Karpas-422 (cell line): ENCODE data around the gene NKTR. TPM values are rescaled to one million over a fixed set of nuclear protein-coding genes. Genes with fewer than 3 reads are reported as not detected.
"Not testable (repeated sequence)": the region's sequence is repeated elsewhere in the genome, so short reads cannot be mapped to it uniquely, and the experiment has no call there.

ENCODE experiments used
- DNase-seq: peaks from one replicate; pipeline ENCODE4 v3.0.0-alpha.2; 2015
- H2AFZ ChIP-seq: fragments of 200-600 bp; sonication (generic); 2 replicates; pipeline ENCODE4 v1.6.1; 2014; ENCODE audit warnings: antibody characterized with exemption, low read length, mixed read lengths
- H3K27ac ChIP-seq: fragments of 200-600 bp; sonication (generic); 2 replicates; pipeline ENCODE4 v1.5.1; 2014; ENCODE audit warnings: mild to moderate bottlenecking, low read length, moderate library complexity
- H3K27me3 ChIP-seq: fragments of 200-600 bp; sonication (generic); 2 replicates; pipeline ENCODE4 v1.6.1; 2014; ENCODE audit warnings: low read length, mixed read lengths
- H3K36me3 ChIP-seq: fragments of 200-600 bp; sonication (generic); 2 replicates; pipeline ENCODE4 v1.6.1; 2014; ENCODE audit warnings: low read length, mixed read lengths; ENCODE audit not compliant: insufficient read depth
- H3K4me1 ChIP-seq: fragments of 200-600 bp; sonication (generic); 2 replicates; pipeline ENCODE4 v1.6.1; 2014; ENCODE audit warnings: mild to moderate bottlenecking, low read length, mixed read lengths
- H3K4me2 ChIP-seq: fragments of 200-600 bp; sonication (generic); 2 replicates; pipeline ENCODE4 v1.6.1; 2014; ENCODE audit warnings: low read length, low read depth, mild to moderate bottlenecking; ENCODE audit not compliant: poor library complexity, severe bottlenecking
- H3K4me3 ChIP-seq: fragments of 200-600 bp; sonication (generic); 2 replicates; pipeline ENCODE4 v1.5.1; 2014; ENCODE audit warnings: mild to moderate bottlenecking, antibody characterized with exemption, low read length, mixed read lengths
- H3K79me2 ChIP-seq: fragments of 200-600 bp; sonication (generic); 2 replicates; pipeline ENCODE4 v1.6.1; 2014; ENCODE audit warnings: mild to moderate bottlenecking, low read length, mixed read lengths
- H3K9ac ChIP-seq: fragments of 200-600 bp; sonication (generic); 2 replicates; pipeline ENCODE4 v1.6.0; 2014; ENCODE audit warnings: low read length
- H3K9me2 ChIP-seq: fragments of 200-600 bp; sonication (generic), shearing (Covaris generic); replicated peaks from 2 replicates; pipeline ENCODE4 v1.6.0; 2014; ENCODE audit warnings: mild to moderate bottlenecking, low read length, moderate library complexity; ENCODE audit not compliant: insufficient read depth
- H3K9me3 ChIP-seq: fragments of 300-700, 200-600 bp; sonication (generic); 2 replicates; pipeline ENCODE4 v1.6.1; 2014; ENCODE audit warnings: low read length, mixed read lengths
- H4K20me1 ChIP-seq: fragments of 200-600 bp; sonication (generic); 2 replicates; pipeline ENCODE4 v1.6.1; 2014; ENCODE audit warnings: mild to moderate bottlenecking, antibody characterized with exemption, low read length, low read depth; ENCODE audit not compliant: insufficient read depth
- total RNA-seq: library from RNA; depleted of rRNA; stranded (reverse); fragments of >200 nt; shearing (Covaris generic); gene quantifications from 2 replicates; pipeline ENCODE4 v1.2.3, GENCODE V29; 2014; ENCODE audit warnings: low replicate concordance

Gene NKTR
- total RNA-seq, 1 experiment from 2014 or later, result 178 TPM

- Histone ChIP-seq H3K9ac (peak overlapping the region; percentile 70), H2AFZ (peak overlapping the region; percentile 16; the same call in 1 of the 2 replicates)
Observed at GRCh38 chr3:42589382-42590109, 10.9 kb upstream of the NKTR start.

GRCh38 chr3:42590989-42591756 lies 9.3 kb upstream of the NKTR start:
- Histone ChIP-seq H2AFZ (no peak overlapping the region), H4K20me1 (no peaks in the 10 kb centered on the region), H3K4me2 (peak overlapping the region; percentile 77), H3K9ac (peak overlapping the region; percentile 82), H3K27ac (peak overlapping the region; percentile 74), H3K27me3 (no peaks in the 10 kb centered on the region), H3K79me2 (peaks cover 45% of the 10 kb centered on the region), H3K4me3 (peak overlapping the region; percentile 75), H3K36me3 (peaks cover 39% of the 10 kb centered on the region), H3K9me3 (no peaks in the 10 kb centered on the region), H3K4me1 (peaks cover 38% of the 10 kb centered on the region), H3K9me2 (no peaks in the 10 kb centered on the region)
- peak; percentile 59 for DNase-seq

More at GRCh38 chr3:42589382-42590109, 10.9 kb upstream of the NKTR start:
- no peaks in the 10 kb centered on the region for H4K20me1 ChIP-seq
- peaks cover 36% of the 10 kb centered on the region for H3K4me1 ChIP-seq
- peak overlapping the region; percentile 70 for H3K4me2 ChIP-seq
- no peak for DNase-seq
- no peaks in the 10 kb centered on the region for H3K27me3 ChIP-seq
- H3K27ac ChIP-seq, result peak overlapping the region; percentile 71
- H3K36me3 ChIP-seq, result peaks cover 27% of the 10 kb centered on the region
- H3K79me2 ChIP-seq, result peaks cover 37% of the 10 kb centered on the region
- peak overlapping the region; percentile 63 for H3K4me3 ChIP-seq
- no peaks in the 10 kb centered on the region for H3K9me2 ChIP-seq
- no peaks in the 10 kb centered on the region for H3K9me3 ChIP-seq

- H3K36me3 ChIP-seq, result peaks cover 39% of the 10 kb centered on the region
Observed at GRCh38 chr3:42591811-42592210, 8.7 kb upstream of the NKTR start.

GRCh38 chr3:42593635-42594034 lies 6.9 kb upstream of the NKTR start:
- H2AFZ ChIP-seq, result no peak overlapping the region
- H3K4me2 ChIP-seq, result peak overlapping the region; percentile 77
- H3K27ac ChIP-seq, result no peak overlapping the region
- DNase-seq, result no peak
- H3K9ac ChIP-seq, result no peak overlapping the region
- H3K4me3 ChIP-seq, result no peak overlapping the region
- H3K9me2 ChIP-seq, result no peaks in the 10 kb centered on the region
- H3K9me3 ChIP-seq, result no peaks in the 10 kb centered on the region
- H4K20me1 ChIP-seq, result no peaks in the 10 kb centered on the region
- H3K4me1 ChIP-seq, result peaks cover 38% of the 10 kb centered on the region
- H3K79me2 ChIP-seq, result peaks cover 45% of the 10 kb centered on the region
- H3K27me3 ChIP-seq, result no peaks in the 10 kb centered on the region
- peaks cover 39% of the 10 kb centered on the region for H3K36me3 ChIP-seq

More at GRCh38 chr3:42591811-42592210, 8.7 kb upstream of the NKTR start:
- DNase-seq, result no peak
- Histone ChIP-seq H3K4me3 (peak overlapping the region; percentile 75), H3K4me1 (peaks cover 38% of the 10 kb centered on the region), H2AFZ (no peak overlapping the region), H3K9ac (peak overlapping the region; percentile 82), H3K79me2 (peaks cover 45% of the 10 kb centered on the region), H4K20me1 (no peaks in the 10 kb centered on the region), H3K4me2 (peak overlapping the region; percentile 77), H3K27me3 (no peaks in the 10 kb centered on the region), H3K9me3 (no peaks in the 10 kb centered on the region), H3K27ac (peak overlapping the region; percentile 74), H3K9me2 (no peaks in the 10 kb centered on the region)

DNA sequence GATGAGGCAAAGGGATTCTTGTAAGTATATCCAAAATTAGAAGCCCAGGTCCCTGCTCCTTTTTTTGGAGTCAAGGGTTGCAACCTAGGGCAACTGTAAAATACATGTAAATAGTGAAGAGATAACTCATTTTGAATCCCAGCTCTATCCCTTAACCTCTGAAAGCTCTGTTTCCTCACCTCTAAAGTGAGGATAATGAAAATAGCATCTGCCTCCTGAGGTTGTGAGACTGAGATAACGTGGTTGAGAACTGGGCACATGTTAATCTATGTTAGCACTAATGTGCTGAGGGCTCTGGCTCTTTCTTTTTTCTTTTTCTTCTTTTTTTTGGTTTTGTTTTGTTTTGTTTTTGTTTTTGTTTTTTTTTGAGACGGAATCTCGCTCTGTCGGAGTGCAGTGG lies 4.8 kb upstream of the NKTR start:
- no peaks in the 10 kb centered on the region for H3K9me3 ChIP-seq
- H3K27ac ChIP-seq, result peak overlapping the region; percentile 14; the same call in 1 of the 2 replicates
- DNase-seq, result no peak
- H2AFZ ChIP-seq, result no peak overlapping the region
- no peaks in the 10 kb centered on the region for H3K9me2 ChIP-seq
- no peak overlapping the region for H3K4me2 ChIP-seq
- no peak overlapping the region for H3K4me3 ChIP-seq
- H4K20me1 ChIP-seq, result no peaks in the 10 kb centered on the region
- peaks cover 33% of the 10 kb centered on the region for H3K4me1 ChIP-seq
- H3K36me3 ChIP-seq, result peaks cover 39% of the 10 kb centered on the region
- no peak overlapping the region for H3K9ac ChIP-seq
- no peaks in the 10 kb centered on the region for H3K27me3 ChIP-seq
- peaks cover 45% of the 10 kb centered on the region for H3K79me2 ChIP-seq

GRCh38 chr3:42597098-42597497 lies 3.4 kb upstream of the NKTR start:
- not testable (repeated sequence) for H3K27ac ChIP-seq, H2AFZ ChIP-seq, H3K9me3 ChIP-seq, H3K9me2 ChIP-seq, H3K4me2 ChIP-seq, H3K9ac ChIP-seq, H3K27me3 ChIP-seq, DNase-seq, H3K4me3 ChIP-seq, H4K20me1 ChIP-seq
- Histone ChIP-seq H3K79me2 (peaks cover 47% of the 10 kb centered on the region), H3K4me1 (peaks cover 27% of the 10 kb centered on the region), H3K36me3 (peaks cover 34% of the 10 kb centered on the region)

DNA sequence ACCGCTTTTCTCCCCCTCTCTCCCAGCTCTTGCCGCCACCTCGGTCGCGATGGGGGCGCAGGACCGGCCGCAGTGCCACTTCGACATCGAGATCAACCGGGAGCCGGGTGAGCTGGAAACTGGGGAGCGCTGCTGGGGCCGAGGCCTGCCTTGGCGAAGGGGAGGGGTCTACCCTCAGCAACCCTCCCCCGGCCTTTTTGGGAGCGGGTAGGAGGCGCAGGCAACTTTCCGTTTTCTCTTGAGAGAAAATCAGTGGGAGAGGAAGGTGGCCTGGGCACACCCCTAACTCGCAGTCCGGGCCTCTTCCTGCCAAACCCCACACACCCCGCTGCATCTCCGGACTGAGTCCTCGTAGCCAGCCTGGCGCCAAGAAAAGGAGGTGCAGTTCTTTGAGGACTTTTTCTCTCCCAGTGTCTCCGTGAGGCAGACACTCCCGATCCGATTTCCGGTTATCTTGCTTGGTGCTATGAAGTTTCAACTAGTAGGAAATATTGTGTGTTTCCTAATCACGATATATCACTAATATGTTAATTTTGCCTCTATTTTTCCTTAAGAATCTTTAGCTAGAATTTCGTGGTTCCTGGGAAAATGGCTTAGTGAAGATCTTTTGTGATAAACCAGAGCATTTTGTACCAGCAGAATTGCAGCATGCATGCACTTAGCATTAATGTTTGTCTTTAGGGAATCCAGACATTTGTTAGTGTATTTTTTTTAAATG lies 631 bp downstream of the NKTR start:
- Histone ChIP-seq H3K27ac (peak overlapping the region; percentile 67), H3K4me3 (peak overlapping the region; percentile 72), H3K4me1 (peaks cover 45% of the 10 kb centered on the region), H3K9me3 (no peaks in the 10 kb centered on the region), H3K79me2 (peaks cover 54% of the 10 kb centered on the region), H3K9me2 (no peaks in the 10 kb centered on the region), H3K36me3 (peaks cover 16% of the 10 kb centered on the region), H3K27me3 (no peaks in the 10 kb centered on the region), H3K4me2 (peak overlapping the region; percentile 91), H2AFZ (no peak overlapping the region), H3K9ac (peak overlapping the region; percentile 91), H4K20me1 (peaks cover 9% of the 10 kb centered on the region; the same call in 1 of the 2 replicates)
- peak; percentile 85 for DNase-seq
